GM12873 (cell line): ENCODE measurements around the gene SBF2.

Experiments used
- CTCF ChIP-seq: IDR thresholded peaks from 2 replicates; pipeline ENCODE4 v1.5.1; 2012; ENCODE audit warnings: low read depth, mild to moderate bottlenecking, moderate library complexity, low read length, control low read depth; ENCODE audit not compliant: insufficient read depth; ENCODE audit errors: missing control alignments

SBF2 gene

GRCh38 chr11:10051868-10052586 is 242.0 kb downstream of the SBF2 start:
- no peak for TF ChIP-seq CTCF

DNA sequence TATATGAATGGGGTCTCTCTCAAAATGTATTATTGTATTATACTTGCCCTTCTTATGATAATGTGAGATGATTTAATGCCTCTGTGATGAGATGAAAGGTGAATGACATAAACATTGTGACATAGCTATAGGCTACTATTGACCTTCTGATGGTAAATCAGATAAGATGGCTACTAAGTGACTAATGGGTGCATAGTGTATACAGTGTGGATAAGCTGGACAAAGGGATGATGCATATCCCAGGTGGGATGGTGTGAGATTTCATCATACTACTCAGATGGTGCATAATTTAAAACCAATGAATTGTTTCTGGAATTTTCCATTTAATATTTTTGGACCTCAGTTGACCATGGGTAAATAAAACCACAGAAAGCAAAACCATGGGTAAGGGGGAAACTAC is 243.5 kb downstream of the SBF2 start:
- no peak for TF ChIP-seq CTCF

DNA sequence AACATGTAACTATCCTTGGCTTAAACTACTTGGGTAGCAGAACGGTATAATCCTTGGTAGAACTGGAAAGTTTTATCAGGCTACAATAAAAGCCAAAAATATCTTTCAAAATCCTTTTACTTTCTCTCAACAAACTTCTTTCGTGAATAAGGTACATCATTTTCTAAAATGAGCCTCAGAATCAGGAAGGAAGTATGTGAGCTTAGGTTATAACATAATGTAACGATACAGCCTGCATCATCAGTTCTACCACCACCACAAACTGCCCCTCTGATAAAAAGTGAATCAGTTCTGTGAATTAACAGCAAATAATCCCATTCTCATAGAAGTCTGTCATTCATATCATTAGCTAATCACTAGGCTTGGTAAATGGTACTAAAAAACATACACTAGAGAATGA is 244.3 kb downstream of the SBF2 start:
- TF ChIP-seq CTCF: no peak

DNA sequence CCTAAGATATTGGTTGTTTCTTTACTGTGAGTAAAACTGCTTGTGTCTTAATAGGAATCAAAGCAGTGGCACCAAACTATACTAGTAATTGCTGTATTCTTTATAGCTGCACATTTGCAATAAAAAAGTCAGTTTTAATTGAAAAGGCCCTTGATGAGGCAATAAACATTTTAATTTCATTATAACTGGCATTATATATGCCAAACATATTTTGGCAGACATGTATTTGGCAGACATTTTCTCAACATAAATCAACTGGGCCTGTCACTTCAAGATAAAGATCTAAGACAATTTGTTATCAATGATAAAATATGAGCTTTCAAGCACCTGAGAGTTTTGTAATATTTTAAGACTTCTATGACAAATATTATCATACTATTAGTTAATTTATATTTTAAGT is 245.7 kb downstream of the SBF2 start:
- no peak for TF ChIP-seq CTCF

DNA sequence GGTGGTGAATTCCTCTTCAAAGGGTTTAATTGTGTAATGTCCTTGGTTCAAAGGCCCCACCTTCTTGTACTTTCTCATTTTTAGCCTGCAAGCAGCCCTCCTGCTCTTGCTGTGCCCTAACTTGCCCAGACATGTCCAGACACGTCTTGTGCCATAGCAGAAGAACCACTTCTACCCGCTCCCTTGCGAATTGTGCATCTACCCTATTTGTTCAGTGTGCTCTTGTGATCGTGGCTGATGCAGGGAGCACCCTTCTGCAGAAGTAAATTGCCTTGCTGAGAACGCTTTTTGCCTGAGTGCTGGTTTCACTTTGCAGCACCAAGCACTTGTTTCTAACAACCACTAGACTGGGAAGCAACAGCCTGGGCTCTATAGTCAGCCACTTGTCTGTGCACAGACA is 249.4 kb downstream of the SBF2 start:
- no peak for TF ChIP-seq CTCF

DNA sequence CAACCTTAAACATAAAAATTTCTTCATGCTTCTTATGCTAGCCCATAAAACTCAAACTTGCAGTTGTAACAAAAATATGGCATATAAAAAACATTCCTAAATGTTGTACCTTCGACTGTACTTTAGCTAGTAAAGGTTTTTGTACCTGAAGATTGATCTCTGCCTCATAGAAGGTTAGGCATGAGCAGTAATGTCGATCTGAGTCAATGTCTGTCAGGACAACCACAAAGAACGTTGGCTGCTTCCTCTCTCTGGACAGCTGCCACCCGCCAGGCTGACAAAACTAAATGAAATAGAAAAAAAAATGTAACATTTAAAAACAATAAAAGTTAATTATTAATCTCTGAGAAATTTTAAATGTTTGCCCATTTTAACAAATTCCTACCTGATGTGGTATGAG is 251.3 kb downstream of the SBF2 start:
- TF ChIP-seq CTCF: no peak

DNA sequence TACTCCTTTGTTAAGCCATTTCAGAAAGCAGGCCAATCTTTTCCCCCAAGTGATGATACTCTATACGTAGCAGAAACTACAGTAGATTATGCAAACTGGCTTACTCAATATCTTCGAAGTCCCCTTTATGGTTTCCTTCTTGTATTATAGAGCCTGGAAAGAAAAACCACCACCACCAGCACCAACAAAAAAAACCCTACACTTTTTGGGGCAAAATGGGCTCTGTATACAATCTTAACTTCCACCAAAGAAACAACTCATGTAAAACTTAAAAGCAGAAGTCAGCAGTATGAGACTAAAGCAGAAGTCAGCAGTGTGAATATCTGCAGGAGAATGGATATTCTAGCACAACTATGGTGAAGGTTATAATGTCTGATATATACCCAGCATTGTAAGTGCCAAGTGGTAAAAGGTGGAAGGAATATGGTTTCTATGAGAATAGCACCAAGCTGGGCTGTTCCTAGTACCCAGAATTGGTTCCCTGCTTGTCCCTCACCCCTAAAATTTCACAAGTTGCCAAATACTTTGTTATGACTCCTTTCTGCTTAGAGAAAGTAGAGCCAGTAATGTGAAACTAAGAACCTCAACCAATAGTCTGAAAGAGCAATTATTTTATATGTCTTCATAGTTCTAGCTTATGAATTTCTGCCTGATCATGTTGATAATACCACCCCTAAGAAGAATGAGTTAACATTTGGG is 252.1 kb downstream of the SBF2 start:
- TF ChIP-seq CTCF: no peak
